NCI-H1092 treated with DMSO at 0.1 percent for 48 hours (cell line): ENCODE results near the gene LAMB4.
A peak's percentile ranks its signal among the peaks of the same experiment; 100 is the strongest.

Experiments used
- DNase-seq: peaks from one replicate; lab custom pipeline; 2025; lab: John Stamatoyannopoulos, UW

Gene LAMB4

GRCh38 chr7:108130261-108130660 lies at the start of gene LAMB4:
LAMB4 (minus strand) TSS chr7:108130361; CDS start chr7:108123164, 7,197 bp downstream.
- no peak for DNase-seq

GRCh38 chr7:108178398-108178797 lies 48.2 kb upstream of the LAMB4 start:
- peak; percentile 99 for DNase-seq

- DNase-seq = no peak
Measured at GRCh38 chr7:108171164-108171563, 41.0 kb upstream of the LAMB4 start.

GRCh38 chr7:108170251-108170650 lies 40.1 kb upstream of the LAMB4 start:
- DNase-seq = no peak

- no peak for DNase-seq
Measured at GRCh38 chr7:108167460-108167859, 37.3 kb upstream of the LAMB4 start.

GRCh38 chr7:108166687-108167086 lies 36.5 kb upstream of the LAMB4 start:
- no peak for DNase-seq

- DNase-seq = no peak
Measured at GRCh38 chr7:108165723-108166122, 35.6 kb upstream of the LAMB4 start.

GRCh38 chr7:108164946-108165345 lies 34.8 kb upstream of the LAMB4 start:
- DNase-seq = no peak

GRCh38 chr7:108164342-108164741 lies 34.2 kb upstream of the LAMB4 start:
- no peak for DNase-seq

- no peak for DNase-seq
Measured at GRCh38 chr7:108158776-108159175, 28.6 kb upstream of the LAMB4 start.

- DNase-seq = no peak
Measured at GRCh38 chr7:108157606-108158335, 27.6 kb upstream of the LAMB4 start.

- DNase-seq = no peak
Measured at GRCh38 chr7:108156897-108157605, 26.9 kb upstream of the LAMB4 start.

GRCh38 chr7:108152198-108152597 lies 22.0 kb upstream of the LAMB4 start:
- no peak for DNase-seq

GRCh38 chr7:108149908-108150307 lies 19.7 kb upstream of the LAMB4 start:
- DNase-seq = no peak

GRCh38 chr7:108149119-108149518 lies 19.0 kb upstream of the LAMB4 start:
- no peak for DNase-seq

- peak; percentile 95 for DNase-seq
Measured at GRCh38 chr7:108147031-108147563, 16.9 kb upstream of the LAMB4 start.

- peak; percentile 61 for DNase-seq
Measured at GRCh38 chr7:108146070-108146842, 16.1 kb upstream of the LAMB4 start.

GRCh38 chr7:108145401-108145800 lies 15.2 kb upstream of the LAMB4 start:
- DNase-seq = no peak

GRCh38 chr7:108144931-108145330 lies 14.8 kb upstream of the LAMB4 start:
- no peak for DNase-seq

GRCh38 chr7:108143658-108144420 lies 13.7 kb upstream of the LAMB4 start:
- no peak for DNase-seq

GRCh38 chr7:108142675-108143259 lies 12.6 kb upstream of the LAMB4 start:
- DNase-seq = no peak
